ENCODE measurements around the gene RAVER1.
A peak's percentile ranks its signal among the peaks of the same experiment; 100 is the strongest.

The RAVER1 gene

GRCh38 chr19:10317857-10318462, 15.4 kb downstream of the RAVER1 start:
- DNase-seq (ENCODE audit: low spot score): no peak

- no peak for DNase-seq (ENCODE audit: low spot score)
Measured at GRCh38 chr19:10317045-10317856, 16.1 kb downstream of the RAVER1 start.

- no peak for DNase-seq (ENCODE audit: low spot score)
Measured at GRCh38 chr19:10316229-10317044, 16.9 kb downstream of the RAVER1 start.

- DNase-seq (ENCODE audit: low spot score): peak; percentile 87
Measured at GRCh38 chr19:10315335-10316214, 17.8 kb downstream of the RAVER1 start, which contains the start of gene FDX2. Gene FDX2 (minus strand): TSS chr19:10316015. CDS start chr19:10315996, 19 bp downstream.

- no peak for DNase-seq (ENCODE audit: low spot score)
Measured at GRCh38 chr19:10309423-10309822, 23.9 kb downstream of the RAVER1 start, which contains the start of gene ZGLP1. Gene ZGLP1 (minus strand): TSS chr19:10309815.

- DNase-seq (ENCODE audit: low spot score): no peak
Measured at GRCh38 chr19:10306327-10306726, 27.0 kb downstream of the RAVER1 start.

- no peak for DNase-seq (ENCODE audit: low spot score)
Measured at GRCh38 chr19:10305139-10305806, 28.1 kb downstream of the RAVER1 start.

- DNase-seq (ENCODE audit: low spot score): no peak
Measured at GRCh38 chr19:10299545-10300458, 33.5 kb downstream of the RAVER1 start.

GRCh38 chr19:10295847-10296591, 37.3 kb downstream of the RAVER1 start:
- DNase-seq (ENCODE audit: low spot score): peak; percentile 10

GRCh38 chr19:10295305-10295846, 38.0 kb downstream of the RAVER1 start:
- peak; percentile 88 for DNase-seq (ENCODE audit: low spot score)

- no peak for DNase-seq (ENCODE audit: low spot score)
Measured at GRCh38 chr19:10294368-10294697, 39.0 kb downstream of the RAVER1 start.

- no peak for DNase-seq (ENCODE audit: low spot score)
Measured at GRCh38 chr19:10293637-10294367, 39.5 kb downstream of the RAVER1 start.

GRCh38 chr19:10292789-10293636, 40.3 kb downstream of the RAVER1 start:
- no peak for DNase-seq (ENCODE audit: low spot score)

GRCh38 chr19:10292206-10292788, 41.0 kb downstream of the RAVER1 start:
- DNase-seq (ENCODE audit: low spot score): peak; percentile 86

- peak; percentile 8 for DNase-seq (ENCODE audit: low spot score)
Measured at GRCh38 chr19:10291554-10292205, 41.6 kb downstream of the RAVER1 start.

- DNase-seq (ENCODE audit: low spot score): peak; percentile 55
Measured at GRCh38 chr19:10290876-10291553, 42.3 kb downstream of the RAVER1 start.
